ENCODE data around the gene KRTAP10-8.

- no peak for TF ChIP-seq CTCF (IDR thresholded peaks at IDR 0.05)
- no peak for TF ChIP-seq EP300 (IDR thresholded peaks at IDR 0.05)
- no peak for TF ChIP-seq POLR2A (IDR thresholded peaks at IDR 0.05)
Observed at GRCh38 chr21:44589094-44589493, 22.8 kb upstream of the KRTAP10-8 start.
